ENCODE results near the gene AHRR. TPM values are rescaled to one million over a fixed set of nuclear protein-coding genes. Genes with fewer than 3 reads are reported as not detected.
A peak's percentile ranks its signal among the peaks of the same experiment; 100 is the strongest.

AHRR gene
- total and polyA plus RNA-seq, 10 of the 15 experiments (the other 5 are each of a cell fraction or from before 2014, with no cell fraction given): 0.90 to 35.2 (median 19.2) TPM

DNA sequence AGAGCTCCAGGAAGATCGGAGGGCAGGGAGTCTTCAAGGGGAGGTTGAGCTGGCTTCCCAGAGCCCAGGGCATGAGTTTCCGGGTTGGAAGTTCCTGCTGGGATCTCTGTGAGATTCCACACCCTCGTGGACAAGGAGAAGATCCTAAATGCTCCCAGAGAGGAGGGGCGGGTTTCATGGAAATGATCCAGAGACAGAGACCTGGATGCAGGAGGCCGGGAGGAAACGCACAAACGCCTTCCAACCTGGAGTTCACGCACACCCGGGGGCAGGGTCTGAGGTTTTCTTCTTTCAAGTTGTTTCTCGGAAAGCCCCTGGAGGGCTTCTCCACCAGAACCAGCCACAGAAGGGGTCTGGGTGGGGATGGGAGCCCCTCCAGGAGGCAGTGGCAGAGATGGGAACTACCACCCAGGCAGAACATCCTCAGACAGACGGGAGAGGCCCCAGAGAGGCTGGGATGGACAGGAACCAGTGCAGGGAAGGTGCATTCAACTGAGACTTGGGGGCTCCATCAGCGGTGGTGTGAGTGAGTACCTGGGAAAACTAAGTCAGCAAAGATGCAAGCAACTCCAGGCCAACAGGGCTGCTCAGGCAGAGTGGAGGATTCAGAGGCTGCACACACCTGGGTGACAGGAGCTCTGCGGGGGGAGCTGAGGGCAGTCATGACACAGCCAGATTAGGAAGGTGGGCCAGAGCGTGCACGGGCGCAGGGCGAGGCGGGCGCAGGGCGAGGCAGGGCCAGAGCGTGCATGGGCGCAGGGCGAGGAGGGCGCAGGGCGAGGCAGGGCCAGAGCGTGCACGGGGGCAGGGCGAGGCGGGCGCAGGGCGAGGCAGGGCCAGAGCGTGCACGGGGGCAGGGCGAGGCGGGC lies 69.3 kb downstream of the AHRR start:
- no peaks in the 10 kb centered on the region; the same call in 2 of the 3 replicates for H3K9me3 ChIP-seq (replicated peaks; ENCODE audit: control insufficient read depth, insufficient read depth, low read length)
- no TSS peak for BruUV-seq (replicated peaks)
- SMC1A ChIA-PET (ENCODE audit: uncharacterized antibody, unreplicated experiment): no interaction called here
- H4K20me1 ChIP-seq (ENCODE audit: control insufficient read depth, insufficient read depth): no peaks in the 10 kb centered on the region
- H2AFZ ChIP-seq (ENCODE audit: control insufficient read depth, low read depth, low read length): no peak overlapping the region
- RAD21 ChIA-PET (ENCODE audit: unreplicated experiment): no interaction called here
- DNase-seq (ENCODE audit: low read depth, low spot score): no peak
- no peak overlapping the region for H3K4me2 ChIP-seq (ENCODE audit: control insufficient read depth, insufficient read depth)
- no peak overlapping the region for H3K27ac ChIP-seq (ENCODE audit: control insufficient read depth, insufficient read depth)
- in situ Hi-C loops (cut with MboI): no loop called here
- TF ChIP-seq, protein P1, sequence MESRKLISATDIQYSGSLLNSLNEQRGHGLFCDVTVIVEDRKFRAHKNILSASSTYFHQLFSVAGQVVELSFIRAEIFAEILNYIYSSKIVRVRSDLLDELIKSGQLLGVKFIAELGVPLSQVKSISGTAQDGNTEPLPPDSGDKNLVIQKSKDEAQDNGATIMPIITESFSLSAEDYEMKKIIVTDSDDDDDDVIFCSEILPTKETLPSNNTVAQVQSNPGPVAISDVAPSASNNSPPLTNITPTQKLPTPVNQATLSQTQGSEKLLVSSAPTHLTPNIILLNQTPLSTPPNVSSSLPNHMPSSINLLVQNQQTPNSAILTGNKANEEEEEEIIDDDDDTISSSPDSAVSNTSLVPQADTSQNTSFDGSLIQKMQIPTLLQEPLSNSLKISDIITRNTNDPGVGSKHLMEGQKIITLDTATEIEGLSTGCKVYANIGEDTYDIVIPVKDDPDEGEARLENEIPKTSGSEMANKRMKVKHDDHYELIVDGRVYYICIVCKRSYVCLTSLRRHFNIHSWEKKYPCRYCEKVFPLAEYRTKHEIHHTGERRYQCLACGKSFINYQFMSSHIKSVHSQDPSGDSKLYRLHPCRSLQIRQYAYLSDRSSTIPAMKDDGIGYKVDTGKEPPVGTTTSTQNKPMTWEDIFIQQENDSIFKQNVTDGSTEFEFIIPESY (IDR thresholded peaks at IDR 0.05): no peak
- TF ChIP-seq IKZF1 (conservative IDR thresholded peaks at IDR 0.05) (peak; percentile 41; the same call in 1 of the 2 replicates), ZNF274 (IDR thresholded peaks at IDR 0.05; ENCODE audit: insufficient read depth, insufficient read length) (no peak)
- no peak overlapping the region for H3K9ac ChIP-seq (ENCODE audit: control insufficient read depth, insufficient read depth, low read length)
- H3K79me2 ChIP-seq (ENCODE audit: control insufficient read depth, insufficient read depth, low read length): peaks cover 11% of the 10 kb centered on the region
- intact Hi-C loops (cut with micrococcal nuclease; ENCODE audit: unreplicated experiment): no loop called here
- POLR2A ChIA-PET: no interaction called here
- no peaks in the 10 kb centered on the region for H3K27me3 ChIP-seq (replicated peaks in 1 of 2; ENCODE audit: control insufficient read depth in 2 of 2, insufficient read depth in 2 of 2, low read length in 1 of 2)
- FAIRE-seq: no peak
- H3K4me1 ChIP-seq (ENCODE audit: control insufficient read depth, insufficient read depth, low read length): peaks cover 21% of the 10 kb centered on the region
- no peak for ATAC-seq
- CTCF ChIA-PET: no interaction called here
- H3K4me3 ChIP-seq: no peak overlapping the region
- H3K36me3 ChIP-seq (ENCODE audit: control insufficient read depth in 2 of 2, insufficient read depth in 2 of 2, low read length in 1 of 2): peaks cover 0 to 32% of the 10 kb centered on the region in 2 experiments; a peak in 2 of 4 replicates
- WGBS (ENCODE audit: insufficient coverage, insufficient replicate concordance, low lambda C conversion rate, missing lambda C conversion rate): 83% methylated on average over 29 of the region's 35 CpGs

All from GM12878 (cell line).